Activated CD4-positive, alpha-beta T cell treated with anti-CD3 and anti-CD28 coated beads for 24 hours (primary cell): ENCODE data around the gene DDHD1.

ENCODE experiments used
- DNase-seq, 2 donors: peaks; one replicate each; pipeline ENCODE4 v3.0.0-alpha.2; 2020; ENCODE audit warnings: low read depth in 2 of 2

Gene DDHD1

GRCh38 chr14:52995998-52996397 is 157.1 kb downstream of the DDHD1 start:
- no peak for DNase-seq

- DNase-seq = no peak
Observed at GRCh38 chr14:52992236-52992870, 160.8 kb downstream of the DDHD1 start.

GRCh38 chr14:52988139-52988538 is 165.0 kb downstream of the DDHD1 start:
- DNase-seq = no peak

GRCh38 chr14:52987514-52987913 is 165.6 kb downstream of the DDHD1 start:
- DNase-seq = no peak

- no peak for DNase-seq
Observed at GRCh38 chr14:52987042-52987441, 166.1 kb downstream of the DDHD1 start.
